Neural progenitor cell (in vitro differentiated cells): ENCODE results near the gene CRISPLD2.

ENCODE experiments used
- CTCF ChIP-seq: fragments of 200-600 bp; sonication (generic); IDR thresholded peaks from 2 replicates; pipeline ENCODE4 v1.5.1; 2017; ENCODE audit warnings: antibody characterized with exemption, mild to moderate bottlenecking
- EZH2 ChIP-seq: fragments of 200-600 bp; sonication (generic); IDR thresholded peaks from 2 replicates; pipeline ENCODE4 v1.6.1; 2017; ENCODE audit warnings: antibody characterized with exemption, mild to moderate bottlenecking, moderate library complexity

- TF ChIP-seq CTCF (no peak), EZH2 (no peak)
Observed at GRCh38 chr16:84817613-84818012, 2.2 kb upstream of the CRISPLD2 start.
